Stimulated activated CD4-positive, alpha-beta T cell treated with anti-CD3 and anti-CD28 coated beads, Interleukin-2, amount 100 ng/mL, for 4 hours (primary cell): ENCODE measurements around the gene AKR1C3.
"Not testable (repeated sequence)": the region's sequence is repeated elsewhere in the genome, so short reads cannot be mapped to it uniquely, and the experiment has no call there.

ENCODE experiments used
- DNase-seq: peaks from one replicate; pipeline ENCODE4 v3.0.0-alpha.2; 2020; ENCODE audit warnings: low read depth

AKR1C3 gene

GRCh38 chr10:5094265-5095205, at the start of gene AKR1C3:
Gene AKR1C3 (plus strand): TSS chr10:5094414. CDS start chr10:5094445, 31 bp downstream.
- no peak for DNase-seq

- no peak for DNase-seq
Observed at GRCh38 chr10:5045095-5045494, 49.1 kb upstream of the AKR1C3 start.

GRCh38 chr10:5046410-5046809, 47.8 kb upstream of the AKR1C3 start:
- DNase-seq, result no peak

- not testable (repeated sequence) for DNase-seq
Observed at GRCh38 chr10:5047055-5047454, 47.2 kb upstream of the AKR1C3 start.

- DNase-seq, result no peak
Observed at GRCh38 chr10:5047912-5048628, 46.1 kb upstream of the AKR1C3 start.

GRCh38 chr10:5052951-5053500, 41.2 kb upstream of the AKR1C3 start:
- DNase-seq, result not testable (repeated sequence)

GRCh38 chr10:5054831-5055230, 39.4 kb upstream of the AKR1C3 start:
- DNase-seq, result not testable (repeated sequence)

GRCh38 chr10:5059267-5059666, 34.9 kb upstream of the AKR1C3 start:
- not testable (repeated sequence) for DNase-seq

GRCh38 chr10:5060791-5061190, 33.4 kb upstream of the AKR1C3 start:
- DNase-seq, result not testable (repeated sequence)

- no peak for DNase-seq
Observed at GRCh38 chr10:5064656-5065055, 29.6 kb upstream of the AKR1C3 start.

- no peak for DNase-seq
Observed at GRCh38 chr10:5068274-5068984, 25.8 kb upstream of the AKR1C3 start.

- DNase-seq, result no peak
Observed at GRCh38 chr10:5070648-5071410, 23.4 kb upstream of the AKR1C3 start.

- DNase-seq, result no peak
Observed at GRCh38 chr10:5071411-5072198, 22.6 kb upstream of the AKR1C3 start.

GRCh38 chr10:5073659-5074058, 20.6 kb upstream of the AKR1C3 start:
- DNase-seq, result no peak

- no peak for DNase-seq
Observed at GRCh38 chr10:5076615-5077014, 17.6 kb upstream of the AKR1C3 start.

- no peak for DNase-seq
Observed at GRCh38 chr10:5078547-5079180, 15.6 kb upstream of the AKR1C3 start.

- no peak for DNase-seq
Observed at GRCh38 chr10:5079306-5079830, 14.8 kb upstream of the AKR1C3 start.

- no peak for DNase-seq
Observed at GRCh38 chr10:5079836-5080235, 14.4 kb upstream of the AKR1C3 start.

GRCh38 chr10:5081091-5081490, 13.1 kb upstream of the AKR1C3 start:
- no peak for DNase-seq
